Ascending aorta (tissue), 2 donors: ENCODE results near the gene SEC22C. TPM values are rescaled to one million over a fixed set of nuclear protein-coding genes. Genes with fewer than 3 reads are reported as not detected.
A peak's percentile ranks its signal among the peaks of the same experiment; 100 is the strongest.

Experiments
- DNase-seq, 2 donors: peaks; one replicate each; pipeline ENCODE4 v3.0.0-alpha.2; 2019; ENCODE audit warnings: low spot score in 2 of 2
- H3K27ac ChIP-seq, 2 donors: fragments of 200-600 bp; sonication (generic); one replicate each; pipeline ENCODE4 v1.5.1; 2016 to 2017; ENCODE audit warnings: mild to moderate bottlenecking in 1 of 2
- H3K27me3 ChIP-seq: fragments of 200-600 bp; sonication (generic); one replicate; pipeline ENCODE4 v1.5.1; 2017
- H3K36me3 ChIP-seq, 2 donors: fragments of 200-600 bp; sonication (generic); one replicate each; pipeline ENCODE4 v1.5.1; 2016
- H3K4me1 ChIP-seq, 2 donors: fragments of 200-600 bp; sonication (generic); one replicate each; pipeline ENCODE4 v1.5.1; 2016 to 2017; ENCODE audit warnings: mild to moderate bottlenecking in 1 of 2
- H3K4me3 ChIP-seq, 2 donors: fragments of 200-600 bp; sonication (generic); one replicate each; pipeline ENCODE4 v1.5.1; 2016 to 2017; ENCODE audit warnings: mild to moderate bottlenecking in 1 of 2
- H3K9me3 ChIP-seq, 2 donors: fragments of 200-600 bp; sonication (generic); one replicate each; pipeline ENCODE4 v1.5.1; 2016
- CTCF ChIP-seq, 3 experiments: fragments of 200-600 bp in 2 of 3; fragments of 450-650 bp in 1 of 3; sonication (generic) in 2 of 3; IDR thresholded peaks; one replicate each; pipeline ENCODE4 v1.5.1; 2016 to 2019; ENCODE audit warnings: antibody characterized with exemption in 3 of 3, mild to moderate bottlenecking in 1 of 3, moderate library complexity in 1 of 3
- intact Hi-C: fragments of 100-400 bp; cut with DNase I; formaldehyde crosslinking; loops from one replicate; pipeline ENCODE4 v1.15.1; 2023
- total RNA-seq: library from RNA; depleted of rRNA; stranded (reverse); fragments of >200 nt; gene quantifications from one replicate; pipeline ENCODE4 v1.1.0, GENCODE V29; 2016

The SEC22C gene
- total RNA-seq, 1 donor from 2014 or later = 28.3 TPM

DNA sequence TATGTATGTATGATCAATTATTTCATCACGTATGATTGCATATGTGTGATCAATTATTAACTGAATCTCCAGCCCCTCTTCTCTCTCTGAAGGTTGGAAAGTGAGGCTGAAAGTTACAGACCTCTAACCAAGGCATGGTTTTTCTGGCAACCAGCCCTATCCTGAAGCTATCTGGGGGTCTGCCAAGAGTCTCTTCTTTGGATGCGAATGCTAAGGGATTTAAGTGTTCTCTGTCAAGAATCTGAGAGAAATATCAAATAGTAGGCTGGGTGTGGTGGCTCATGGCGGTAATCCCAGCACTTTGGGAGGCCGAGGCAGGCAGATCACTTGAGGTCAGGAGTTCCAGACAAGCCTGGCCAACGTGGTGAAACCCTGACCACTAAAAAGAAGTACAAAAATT is 26.8 kb upstream of the SEC22C start:
- intact Hi-C loops = no loop called here
- Histone ChIP-seq H3K27ac (no peak overlapping the region), H3K4me3 (no peak overlapping the region), H3K4me1 (peaks cover 3 to 6% of the 10 kb centered on the region in 2 donors), H3K36me3 (peaks cover 5 to 18% of the 10 kb centered on the region in 2 donors), H3K9me3 (no peaks in the 10 kb centered on the region), H3K27me3 (no peaks in the 10 kb centered on the region)
- no peak for TF ChIP-seq CTCF (IDR thresholded peaks at IDR 0.05)
- DNase-seq = no peak

DNA sequence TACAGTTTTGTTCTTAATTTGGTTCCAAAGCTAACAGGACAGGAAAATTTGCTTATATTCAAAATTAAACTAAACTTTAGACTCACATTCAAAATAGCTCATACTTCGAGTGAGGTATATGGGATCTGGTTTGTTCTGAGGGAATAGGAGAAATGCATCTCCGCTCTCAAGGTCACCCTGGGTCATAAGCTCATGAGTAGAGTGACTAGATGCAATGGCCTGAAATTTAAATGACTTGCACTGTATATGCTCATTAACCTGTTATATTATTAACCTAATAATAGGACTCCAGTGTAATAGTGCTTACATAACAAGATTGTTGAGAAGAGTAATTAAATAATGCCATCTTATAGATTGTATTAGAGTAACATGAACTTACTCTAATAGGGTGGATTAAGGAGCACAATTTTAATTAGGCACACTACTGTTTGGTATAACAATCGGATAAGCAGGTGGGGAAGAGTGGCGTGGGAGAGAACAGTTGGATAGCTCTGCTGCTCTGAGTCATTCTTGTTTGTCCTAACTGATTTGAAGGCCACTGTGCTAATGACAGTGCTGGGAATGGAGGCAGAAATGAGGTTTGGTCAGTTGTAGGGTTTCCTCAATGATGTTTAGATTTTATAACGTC is 23.9 kb upstream of the SEC22C start:
- intact Hi-C loops = no loop called here
- H3K9me3 ChIP-seq = no peaks in the 10 kb centered on the region
- peaks cover 5 to 18% of the 10 kb centered on the region in 2 donors for H3K36me3 ChIP-seq
- no peak for DNase-seq
- peaks cover 0 to 11% of the 10 kb centered on the region in 2 donors for H3K4me1 ChIP-seq
- no peak for TF ChIP-seq CTCF (IDR thresholded peaks at IDR 0.05)
- H3K27ac ChIP-seq = no peak overlapping the region
- H3K27me3 ChIP-seq = no peaks in the 10 kb centered on the region
- no peak overlapping the region for H3K4me3 ChIP-seq

DNA sequence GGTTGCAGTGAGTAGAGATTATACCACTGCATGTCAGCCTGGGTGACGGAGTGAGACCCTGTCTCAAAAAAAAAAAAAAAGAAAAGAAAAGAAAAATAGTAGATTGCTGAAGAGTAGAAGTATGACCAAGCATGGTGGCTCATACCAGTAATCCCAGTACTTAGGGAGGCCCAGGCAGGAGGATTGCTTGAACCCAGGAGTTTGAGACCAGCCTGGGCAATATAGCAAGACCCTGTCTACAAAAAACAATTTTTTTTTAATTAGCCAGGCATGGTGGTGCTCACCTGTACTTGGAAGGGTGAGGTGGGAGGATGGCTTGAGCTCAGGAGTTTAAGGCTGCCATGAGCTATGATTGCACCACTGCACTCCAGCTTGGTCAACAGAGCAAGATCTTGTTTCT is 21.2 kb upstream of the SEC22C start:
- no peaks in the 10 kb centered on the region for H3K27me3 ChIP-seq
- peaks cover 0 to 11% of the 10 kb centered on the region in 2 donors for H3K4me1 ChIP-seq
- TF ChIP-seq CTCF (IDR thresholded peaks at IDR 0.05) = no peak
- intact Hi-C loops = loop anchor here (5.0 kb wide), 1 partner anchor 144 kb away; no protein-coding TSS in a partner anchor
- no peaks in the 10 kb centered on the region for H3K9me3 ChIP-seq
- H3K4me3 ChIP-seq = no peak overlapping the region
- peaks cover 0 to 2% of the 10 kb centered on the region in 2 donors for H3K36me3 ChIP-seq
- no peak overlapping the region for H3K27ac ChIP-seq
- DNase-seq = no peak

- intact Hi-C loops = loop anchor here (2.0 to 5.0 kb wide), 2 partner anchors 53 to 145 kb away; no protein-coding TSS in a partner anchor
- Histone ChIP-seq H3K4me1 (peaks cover 0 to 11% of the 10 kb centered on the region in 2 donors), H3K4me3 (peak overlapping the region; percentile 85 to 89), H3K27me3 (no peaks in the 10 kb centered on the region), H3K9me3 (no peaks in the 10 kb centered on the region), H3K27ac (peak overlapping the region; percentile 95 to 97), H3K36me3 (peaks cover 0 to 2% of the 10 kb centered on the region in 2 donors)
- no peak for TF ChIP-seq CTCF (IDR thresholded peaks at IDR 0.05)
- no peak for DNase-seq
Observed at GRCh38 chr3:42601896-42602581, 20.3 kb upstream of the SEC22C start.

DNA sequence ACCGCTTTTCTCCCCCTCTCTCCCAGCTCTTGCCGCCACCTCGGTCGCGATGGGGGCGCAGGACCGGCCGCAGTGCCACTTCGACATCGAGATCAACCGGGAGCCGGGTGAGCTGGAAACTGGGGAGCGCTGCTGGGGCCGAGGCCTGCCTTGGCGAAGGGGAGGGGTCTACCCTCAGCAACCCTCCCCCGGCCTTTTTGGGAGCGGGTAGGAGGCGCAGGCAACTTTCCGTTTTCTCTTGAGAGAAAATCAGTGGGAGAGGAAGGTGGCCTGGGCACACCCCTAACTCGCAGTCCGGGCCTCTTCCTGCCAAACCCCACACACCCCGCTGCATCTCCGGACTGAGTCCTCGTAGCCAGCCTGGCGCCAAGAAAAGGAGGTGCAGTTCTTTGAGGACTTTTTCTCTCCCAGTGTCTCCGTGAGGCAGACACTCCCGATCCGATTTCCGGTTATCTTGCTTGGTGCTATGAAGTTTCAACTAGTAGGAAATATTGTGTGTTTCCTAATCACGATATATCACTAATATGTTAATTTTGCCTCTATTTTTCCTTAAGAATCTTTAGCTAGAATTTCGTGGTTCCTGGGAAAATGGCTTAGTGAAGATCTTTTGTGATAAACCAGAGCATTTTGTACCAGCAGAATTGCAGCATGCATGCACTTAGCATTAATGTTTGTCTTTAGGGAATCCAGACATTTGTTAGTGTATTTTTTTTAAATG is 19.4 kb upstream of the SEC22C start:
- H3K36me3 ChIP-seq = peaks cover 0 to 2% of the 10 kb centered on the region in 2 donors
- no peaks in the 10 kb centered on the region for H3K27me3 ChIP-seq
- peak; percentile 23 to 84 for DNase-seq
- intact Hi-C loops = loop anchor here (1.0 to 5.0 kb wide), 4 partner anchors 11 to 146 kb away; partner anchors contain the start of gene SS18L2
- no peak for TF ChIP-seq CTCF (IDR thresholded peaks at IDR 0.05)
- peaks cover 0 to 11% of the 10 kb centered on the region in 2 donors for H3K4me1 ChIP-seq
- H3K4me3 ChIP-seq = peak overlapping the region; percentile 85 to 89
- H3K9me3 ChIP-seq = no peaks in the 10 kb centered on the region
- H3K27ac ChIP-seq = peak overlapping the region; percentile 95 to 97
